Measurements from ENCODE around the gene CACNA1B. TPM values are rescaled to one million over a fixed set of nuclear protein-coding genes. Genes with fewer than 3 reads are reported as not detected.

Gene CACNA1B
- total RNA-seq, 6 donors from 2014 or later, result 0.03 to 0.15 (median 0.03) TPM; not detected in 3

DNA sequence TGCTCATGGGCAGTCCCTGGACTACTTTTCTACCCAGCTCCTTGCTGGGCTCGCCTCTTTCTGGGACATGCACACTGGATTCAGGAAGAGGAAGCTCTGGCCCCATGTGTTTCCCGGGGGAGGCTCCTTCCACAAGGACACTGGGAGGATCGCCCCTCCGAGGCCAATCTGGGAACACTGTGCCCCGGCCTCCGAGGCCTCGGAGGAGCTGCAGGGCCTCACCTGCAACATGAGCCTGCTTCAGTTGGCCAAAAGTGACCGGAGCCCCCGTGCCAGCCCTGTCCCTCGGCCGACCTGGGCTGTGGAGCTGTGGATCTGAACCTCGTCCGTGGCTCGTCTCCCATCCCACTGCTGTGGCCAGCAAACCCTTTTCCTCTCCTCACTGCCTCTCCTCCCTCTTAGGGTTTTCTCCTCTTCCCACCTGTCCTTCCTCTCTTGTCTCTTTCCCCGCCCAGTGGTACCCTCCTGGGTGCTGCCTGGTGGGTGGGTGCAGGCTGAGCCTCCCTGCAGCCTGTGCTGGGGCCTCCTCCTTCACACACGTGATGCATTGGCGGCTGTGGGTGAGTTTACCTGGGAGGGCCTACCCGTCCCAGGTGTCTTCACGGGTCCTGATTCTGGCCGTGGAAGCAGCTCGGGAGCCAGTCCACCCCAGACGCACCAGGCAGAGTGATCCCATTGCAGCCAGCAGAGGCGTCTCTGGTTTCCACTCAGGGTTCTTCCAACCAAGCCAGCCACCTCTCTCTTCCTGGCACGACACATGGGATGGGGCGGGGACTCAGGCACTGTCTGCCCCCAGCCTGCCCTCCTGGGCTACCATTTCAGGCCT, 241.8 kb downstream of the CACNA1B start:
- Histone ChIP-seq H3K9me3 (no peaks in the 10 kb centered on the region), H3K4me1 (no peaks in the 10 kb centered on the region), H3K27ac (no peak overlapping the region), H3K36me3 (no peaks in the 10 kb centered on the region), H3K27me3 (no peaks in the 10 kb centered on the region), H3K4me3 (no peak overlapping the region)
- no peak for TF ChIP-seq POLR2AphosphoS5 (IDR thresholded peaks at IDR 0.05)
- TF ChIP-seq, protein P1, sequence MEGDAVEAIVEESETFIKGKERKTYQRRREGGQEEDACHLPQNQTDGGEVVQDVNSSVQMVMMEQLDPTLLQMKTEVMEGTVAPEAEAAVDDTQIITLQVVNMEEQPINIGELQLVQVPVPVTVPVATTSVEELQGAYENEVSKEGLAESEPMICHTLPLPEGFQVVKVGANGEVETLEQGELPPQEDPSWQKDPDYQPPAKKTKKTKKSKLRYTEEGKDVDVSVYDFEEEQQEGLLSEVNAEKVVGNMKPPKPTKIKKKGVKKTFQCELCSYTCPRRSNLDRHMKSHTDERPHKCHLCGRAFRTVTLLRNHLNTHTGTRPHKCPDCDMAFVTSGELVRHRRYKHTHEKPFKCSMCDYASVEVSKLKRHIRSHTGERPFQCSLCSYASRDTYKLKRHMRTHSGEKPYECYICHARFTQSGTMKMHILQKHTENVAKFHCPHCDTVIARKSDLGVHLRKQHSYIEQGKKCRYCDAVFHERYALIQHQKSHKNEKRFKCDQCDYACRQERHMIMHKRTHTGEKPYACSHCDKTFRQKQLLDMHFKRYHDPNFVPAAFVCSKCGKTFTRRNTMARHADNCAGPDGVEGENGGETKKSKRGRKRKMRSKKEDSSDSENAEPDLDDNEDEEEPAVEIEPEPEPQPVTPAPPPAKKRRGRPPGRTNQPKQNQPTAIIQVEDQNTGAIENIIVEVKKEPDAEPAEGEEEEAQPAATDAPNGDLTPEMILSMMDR (IDR thresholded peaks at IDR 0.05), result no peak
- no peak for TF ChIP-seq EP300 (IDR thresholded peaks at IDR 0.05)
- no peak for TF ChIP-seq POLR2A (IDR thresholded peaks at IDR 0.05)
- DNase-seq (peak in 1 of 2 donors; percentile 50), ATAC-seq (ENCODE audit: low FRiP score in 2 of 2) (no peak)
- 86 to 88% methylated on average over 20 to 25 of the region's 25 CpGs for WGBS, 2 donors

DNA sequence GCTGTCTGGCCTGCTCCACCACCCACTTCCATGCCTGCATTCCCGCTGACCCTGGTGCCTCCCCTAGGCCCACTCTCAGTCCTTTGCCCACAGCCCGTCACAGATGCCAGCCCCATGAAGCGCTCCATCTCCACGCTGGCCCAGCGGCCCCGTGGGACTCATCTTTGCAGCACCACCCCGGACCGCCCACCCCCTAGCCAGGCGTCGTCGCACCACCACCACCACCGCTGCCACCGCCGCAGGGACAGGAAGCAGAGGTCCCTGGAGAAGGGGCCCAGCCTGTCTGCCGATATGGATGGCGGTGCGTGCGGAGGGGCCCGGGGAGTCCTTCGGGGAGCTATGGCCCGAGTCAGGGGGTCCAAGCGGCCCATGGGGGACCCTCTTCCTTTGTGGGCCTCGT, 242.5 kb downstream of the CACNA1B start:
- H3K27ac ChIP-seq, result no peak overlapping the region
- H3K9me3 ChIP-seq, result no peaks in the 10 kb centered on the region
- ATAC-seq (ENCODE audit: low FRiP score in 2 of 2) (no peak), DNase-seq (peak in 1 of 2 donors; percentile 79)
- no peaks in the 10 kb centered on the region for H3K27me3 ChIP-seq
- no peaks in the 10 kb centered on the region for H3K36me3 ChIP-seq
- no peak for TF ChIP-seq POLR2AphosphoS5 (IDR thresholded peaks at IDR 0.05)
- TF ChIP-seq POLR2A (IDR thresholded peaks at IDR 0.05), result no peak
- TF ChIP-seq EP300 (IDR thresholded peaks at IDR 0.05), result no peak
- TF ChIP-seq, protein P1 (IDR thresholded peaks at IDR 0.05), result no peak
- 97% methylated on average over 13 to 17 of the region's 23 CpGs for WGBS, 2 donors
- no peaks in the 10 kb centered on the region for H3K4me1 ChIP-seq
- no peak overlapping the region for H3K4me3 ChIP-seq

DNA sequence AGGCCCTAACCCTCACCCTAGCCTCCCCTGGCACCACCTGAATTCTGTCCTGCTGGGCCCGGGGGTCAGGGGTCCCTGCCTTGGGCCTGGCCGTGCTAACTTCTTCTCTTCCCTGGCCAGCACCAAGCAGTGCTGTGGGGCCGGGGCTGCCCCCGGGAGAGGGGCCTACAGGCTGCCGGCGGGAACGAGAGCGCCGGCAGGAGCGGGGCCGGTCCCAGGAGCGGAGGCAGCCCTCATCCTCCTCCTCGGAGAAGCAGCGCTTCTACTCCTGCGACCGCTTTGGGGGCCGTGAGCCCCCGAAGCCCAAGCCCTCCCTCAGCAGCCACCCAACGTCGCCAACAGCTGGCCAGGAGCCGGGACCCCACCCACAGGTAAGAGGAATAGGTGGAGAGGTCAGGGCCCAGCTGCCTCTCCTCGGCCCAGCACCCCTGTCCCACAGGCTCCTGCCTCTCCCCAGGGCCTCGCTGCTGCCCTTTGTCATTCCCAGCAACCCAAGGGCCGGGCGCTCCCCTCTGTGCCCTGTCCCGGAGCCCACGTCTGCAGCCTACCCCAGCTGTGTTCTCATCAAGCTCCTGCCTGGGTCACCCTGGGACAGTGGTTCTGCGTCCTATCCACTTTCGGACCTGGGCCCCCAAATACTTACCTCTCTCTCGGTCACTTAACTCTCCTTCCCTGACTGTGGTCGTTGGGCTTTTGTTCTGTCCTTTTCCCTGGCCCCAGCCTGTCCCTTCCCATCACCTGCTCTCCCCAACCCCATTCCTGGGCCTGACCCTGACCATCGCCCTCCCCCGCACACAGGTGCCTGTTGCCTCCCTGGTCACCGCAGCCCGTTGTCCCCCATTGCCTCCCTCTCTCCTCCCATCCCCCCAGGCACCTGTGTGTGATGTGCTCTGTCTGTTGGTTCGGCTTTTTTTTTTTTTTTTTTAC, 243.2 kb downstream of the CACNA1B start:
- Histone ChIP-seq H3K27ac (no peak overlapping the region), H3K9me3 (no peaks in the 10 kb centered on the region), H3K4me3 (no peak overlapping the region), H3K27me3 (no peaks in the 10 kb centered on the region), H3K36me3 (no peaks in the 10 kb centered on the region), H3K4me1 (no peaks in the 10 kb centered on the region)
- TF ChIP-seq POLR2AphosphoS5 (IDR thresholded peaks at IDR 0.05), result no peak
- TF ChIP-seq EP300 (IDR thresholded peaks at IDR 0.05), result no peak
- no peak for TF ChIP-seq POLR2A (IDR thresholded peaks at IDR 0.05)
- TF ChIP-seq, protein P1 (IDR thresholded peaks at IDR 0.05), result no peak
- WGBS, 2 donors, result 90 to 92% methylated on average over 30 to 32 of the region's 36 CpGs
- peak in 1 of 2 donors; percentile 72 for DNase-seq
- no peak for ATAC-seq (ENCODE audit: low FRiP score in 2 of 2)

DNA sequence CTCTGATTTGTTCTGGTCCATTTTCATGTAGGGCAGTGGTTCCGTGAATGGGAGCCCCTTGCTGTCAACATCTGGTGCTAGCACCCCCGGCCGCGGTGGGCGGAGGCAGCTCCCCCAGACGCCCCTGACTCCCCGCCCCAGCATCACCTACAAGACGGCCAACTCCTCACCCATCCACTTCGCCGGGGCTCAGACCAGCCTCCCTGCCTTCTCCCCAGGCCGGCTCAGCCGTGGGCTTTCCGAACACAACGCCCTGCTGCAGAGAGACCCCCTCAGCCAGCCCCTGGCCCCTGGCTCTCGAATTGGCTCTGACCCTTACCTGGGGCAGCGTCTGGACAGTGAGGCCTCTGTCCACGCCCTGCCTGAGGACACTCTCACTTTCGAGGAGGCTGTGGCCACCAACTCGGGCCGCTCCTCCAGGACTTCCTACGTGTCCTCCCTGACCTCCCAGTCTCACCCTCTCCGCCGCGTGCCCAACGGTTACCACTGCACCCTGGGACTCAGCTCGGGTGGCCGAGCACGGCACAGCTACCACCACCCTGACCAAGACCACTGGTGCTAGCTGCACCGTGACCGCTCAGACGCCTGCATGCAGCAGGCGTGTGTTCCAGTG, 244.0 kb downstream of the CACNA1B start:
- 91 to 95% methylated on average over 29 to 32 of the region's 32 CpGs for WGBS, 2 donors

More for the DNA sequence above, 244.0 kb downstream of the CACNA1B start:
- Histone ChIP-seq H3K4me3 (no peak overlapping the region), H3K9me3 (no peaks in the 10 kb centered on the region), H3K36me3 (no peaks in the 10 kb centered on the region), H3K4me1 (no peaks in the 10 kb centered on the region), H3K27ac (no peak overlapping the region), H3K27me3 (no peaks in the 10 kb centered on the region)
- DNase-seq (peak in 1 of 2 donors; percentile 74), ATAC-seq (ENCODE audit: low FRiP score in 2 of 2) (no peak)
- no peak for TF ChIP-seq POLR2A (IDR thresholded peaks at IDR 0.05)
- TF ChIP-seq, protein P1 (IDR thresholded peaks at IDR 0.05), result no peak
- no peak for TF ChIP-seq EP300 (IDR thresholded peaks at IDR 0.05)
- no peak for TF ChIP-seq POLR2AphosphoS5 (IDR thresholded peaks at IDR 0.05)

Measured in upper lobe of left lung (tissue), 6 donors.